Astrocyte of the spinal cord (primary cell): ENCODE results near the gene AMN1.
"Not testable (repeated sequence)": the region's sequence is repeated elsewhere in the genome, so short reads cannot be mapped to it uniquely, and the experiment has no call there.

ENCODE experiments used
- DNase-seq: peaks from one replicate; pipeline ENCODE4 v3.0.0; 2011; ENCODE audit warnings: low read depth, low spot score
- H3K4me3 ChIP-seq: 2 replicates; pipeline ENCODE4 v1.5.1; 2011; ENCODE audit warnings: low read depth, mild to moderate bottlenecking, low read length, moderate library complexity
- in situ Hi-C: cut with HindIII; loops from 2 replicates; pipeline ENCODE4 v1.10.0; 2017; ENCODE audit warnings: low sequenced_read_pairs
- TF ChIP-seq, protein P1 (sequence below): IDR thresholded peaks from 2 replicates; pipeline ENCODE4 v1.5.1; 2012; ENCODE audit warnings: low read depth, mild to moderate bottlenecking, low read length, inconsistent platforms

Gene AMN1

DNA sequence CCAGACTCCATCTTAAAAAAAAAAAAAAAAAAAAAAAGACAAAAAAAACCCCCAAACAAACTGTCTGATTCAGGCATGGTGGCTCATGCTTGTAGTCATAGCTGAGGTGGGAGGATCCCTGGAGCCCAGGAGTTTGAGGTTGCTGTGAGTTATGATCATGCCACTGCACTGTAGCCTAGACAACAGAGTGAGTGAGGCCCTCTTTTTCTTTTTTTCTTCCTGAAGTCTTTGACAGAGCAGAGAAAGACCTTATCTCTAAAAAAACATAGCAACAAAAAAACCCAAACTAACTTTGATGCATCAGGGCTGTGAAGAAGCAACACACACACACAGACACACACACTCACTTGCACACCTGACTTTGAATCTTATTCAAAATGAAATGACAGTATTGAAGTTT is 7.7 kb upstream of the AMN1 start:
- in situ Hi-C loops = no loop called here
- DNase-seq = peak; percentile 82
- TF ChIP-seq, protein P1, sequence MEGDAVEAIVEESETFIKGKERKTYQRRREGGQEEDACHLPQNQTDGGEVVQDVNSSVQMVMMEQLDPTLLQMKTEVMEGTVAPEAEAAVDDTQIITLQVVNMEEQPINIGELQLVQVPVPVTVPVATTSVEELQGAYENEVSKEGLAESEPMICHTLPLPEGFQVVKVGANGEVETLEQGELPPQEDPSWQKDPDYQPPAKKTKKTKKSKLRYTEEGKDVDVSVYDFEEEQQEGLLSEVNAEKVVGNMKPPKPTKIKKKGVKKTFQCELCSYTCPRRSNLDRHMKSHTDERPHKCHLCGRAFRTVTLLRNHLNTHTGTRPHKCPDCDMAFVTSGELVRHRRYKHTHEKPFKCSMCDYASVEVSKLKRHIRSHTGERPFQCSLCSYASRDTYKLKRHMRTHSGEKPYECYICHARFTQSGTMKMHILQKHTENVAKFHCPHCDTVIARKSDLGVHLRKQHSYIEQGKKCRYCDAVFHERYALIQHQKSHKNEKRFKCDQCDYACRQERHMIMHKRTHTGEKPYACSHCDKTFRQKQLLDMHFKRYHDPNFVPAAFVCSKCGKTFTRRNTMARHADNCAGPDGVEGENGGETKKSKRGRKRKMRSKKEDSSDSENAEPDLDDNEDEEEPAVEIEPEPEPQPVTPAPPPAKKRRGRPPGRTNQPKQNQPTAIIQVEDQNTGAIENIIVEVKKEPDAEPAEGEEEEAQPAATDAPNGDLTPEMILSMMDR = no peak
- H3K4me3 ChIP-seq = no peak overlapping the region

DNA sequence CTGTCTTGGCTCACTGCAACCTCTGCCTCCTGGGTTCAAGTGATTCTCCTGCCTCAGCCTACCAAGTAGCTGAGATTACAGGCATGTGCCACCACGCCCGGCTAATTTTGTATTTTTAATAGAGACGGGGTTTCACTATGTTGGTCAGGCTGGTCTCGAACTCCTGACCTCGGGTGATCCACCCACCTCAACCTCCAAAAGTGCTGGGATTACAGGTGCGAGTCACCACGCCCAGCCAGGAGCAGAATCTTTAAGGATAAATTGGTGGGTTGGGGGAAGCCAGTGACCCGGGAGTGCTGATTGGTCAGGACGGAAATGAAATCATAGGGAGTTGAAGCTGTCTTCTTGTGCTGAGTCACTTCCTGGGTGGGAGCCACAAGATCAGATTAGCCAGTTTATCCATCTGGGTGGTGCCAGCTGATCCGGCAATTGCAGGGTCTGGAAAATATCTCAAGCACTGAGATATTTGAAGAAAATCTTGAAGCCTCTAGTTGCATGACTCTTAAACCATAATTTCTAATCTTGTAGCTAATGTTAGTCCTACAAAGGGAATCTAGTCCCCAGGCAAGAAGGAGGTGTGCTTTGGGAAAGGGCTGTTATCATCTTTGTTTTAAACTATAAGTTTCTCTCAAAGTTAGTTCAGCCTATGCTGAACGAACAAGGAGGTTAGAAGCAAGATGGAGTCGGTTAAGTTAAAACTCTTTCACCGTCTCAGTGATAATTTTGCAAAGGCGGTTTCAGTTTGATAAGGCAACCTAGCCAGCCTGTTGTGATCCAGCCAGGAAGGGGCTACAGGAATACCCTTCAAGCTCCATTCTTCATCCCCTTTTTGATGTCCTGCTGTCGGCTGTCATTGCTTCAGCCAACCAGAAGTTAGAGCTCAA is 5.0 kb upstream of the AMN1 start:
- in situ Hi-C loops, H3K4me3 ChIP-seq: not testable (repeated sequence)
- peak; percentile 37 for DNase-seq

DNA sequence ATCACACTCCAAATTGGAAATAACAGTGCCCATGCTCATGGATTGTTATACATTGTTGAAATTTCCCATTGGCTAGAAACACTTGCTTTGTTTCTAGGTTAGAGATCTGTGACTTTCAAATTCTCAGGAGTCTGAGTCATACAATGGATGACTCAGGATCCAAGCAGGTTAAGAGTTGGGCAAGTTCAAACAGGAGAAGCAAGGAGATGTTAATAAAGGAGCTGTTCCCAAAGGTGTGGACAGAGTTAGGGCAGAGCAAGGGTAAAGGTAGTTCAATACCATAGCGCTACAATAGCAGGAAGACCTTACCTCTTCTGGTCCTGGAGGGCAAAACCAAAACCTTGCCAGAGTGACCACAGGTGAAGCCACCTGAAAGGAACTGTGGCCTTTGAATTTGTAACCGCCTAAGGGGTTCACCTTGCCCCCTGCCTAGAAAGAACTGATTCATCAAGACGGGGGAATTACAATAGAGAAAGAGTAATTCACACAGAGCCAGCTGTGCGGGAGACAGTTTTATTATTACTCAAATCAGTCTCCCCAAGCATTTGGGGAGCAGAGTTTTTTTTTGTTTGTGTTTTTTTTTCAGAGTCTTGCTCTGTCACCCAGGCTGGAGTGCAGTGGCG is 4.2 kb upstream of the AMN1 start:
- DNase-seq = peak; percentile 89
- H3K4me3 ChIP-seq = no peak overlapping the region
- TF ChIP-seq, protein P1 = no peak
- in situ Hi-C loops = no loop called here

DNA sequence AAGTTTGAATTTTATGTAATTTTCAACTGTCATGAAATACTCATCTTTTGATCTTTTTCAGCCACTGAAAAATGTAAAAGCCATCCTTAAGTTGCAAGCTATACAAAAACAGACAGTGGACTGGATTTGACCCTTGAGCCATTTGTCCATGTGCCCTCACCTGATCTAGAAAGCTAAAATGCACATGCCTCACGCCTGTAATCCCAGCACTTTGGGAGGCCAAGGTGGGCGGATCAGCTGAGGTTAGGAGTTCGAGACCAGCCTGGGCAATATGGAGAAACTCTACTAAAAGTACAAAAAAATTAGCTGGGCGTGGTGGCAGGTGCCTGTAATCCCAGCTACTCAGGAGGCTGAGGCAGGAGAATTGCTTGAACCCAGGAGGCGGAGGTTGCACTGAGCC is 2.4 kb upstream of the AMN1 start:
- H3K4me3 ChIP-seq, DNase-seq, in situ Hi-C loops: not testable (repeated sequence)

DNA sequence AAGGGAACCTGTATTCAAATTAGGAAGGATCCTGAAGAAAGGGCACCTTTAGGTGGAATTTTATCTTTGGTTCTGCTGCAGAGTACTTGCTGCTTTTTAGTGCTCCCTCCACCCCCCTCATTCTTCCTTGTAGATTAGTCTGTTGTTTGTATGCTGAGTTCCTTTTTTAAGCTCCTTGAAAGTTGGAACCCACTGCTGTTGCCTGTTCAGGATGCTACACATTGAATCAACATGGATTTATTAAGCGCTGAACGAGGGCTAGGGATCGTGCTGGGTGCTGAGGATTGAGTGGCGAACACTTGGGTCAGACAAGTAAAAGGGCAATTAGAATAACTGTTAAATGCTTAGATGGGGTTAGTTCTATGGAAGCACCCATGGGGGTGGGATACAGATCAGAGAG is 884 bp upstream of the AMN1 start:
- no peak for DNase-seq
- TF ChIP-seq, protein P1 = no peak
- in situ Hi-C loops = no loop called here
- peak overlapping the region; percentile 65 for H3K4me3 ChIP-seq

DNA sequence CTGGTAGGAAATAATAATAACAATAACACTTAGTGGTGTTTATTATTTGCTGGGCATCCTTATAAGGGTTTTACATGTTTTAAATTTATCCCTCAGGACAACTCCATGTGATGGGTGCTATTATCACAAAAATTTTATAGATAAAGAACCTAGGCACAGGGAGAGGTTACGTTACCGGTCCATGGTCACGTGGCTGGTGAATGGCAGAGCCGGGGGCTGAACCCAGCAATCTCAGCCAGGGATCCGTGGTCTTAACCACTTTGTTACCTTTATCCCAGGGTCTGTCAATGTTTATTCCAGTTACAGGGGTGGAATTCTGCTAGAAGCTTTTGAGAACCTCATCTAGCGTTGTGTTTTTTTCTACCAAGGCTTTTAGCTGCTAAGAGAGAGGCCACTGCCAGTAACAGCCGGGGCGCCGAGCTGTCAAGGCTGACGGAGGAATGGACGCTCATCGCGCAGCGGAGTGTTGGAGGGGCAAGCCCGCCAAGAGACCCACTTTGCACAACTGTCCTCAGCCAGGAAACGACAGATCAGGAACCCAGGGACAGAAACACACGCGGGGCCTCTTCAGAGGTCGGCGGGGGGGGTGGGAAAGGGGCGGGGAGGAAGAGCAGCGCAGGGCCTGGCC is 418 bp downstream of the AMN1 start:
- peak overlapping the region; percentile 65 for H3K4me3 ChIP-seq
- in situ Hi-C loops = no loop called here
- TF ChIP-seq, protein P1 = no peak
- no peak for DNase-seq

DNA sequence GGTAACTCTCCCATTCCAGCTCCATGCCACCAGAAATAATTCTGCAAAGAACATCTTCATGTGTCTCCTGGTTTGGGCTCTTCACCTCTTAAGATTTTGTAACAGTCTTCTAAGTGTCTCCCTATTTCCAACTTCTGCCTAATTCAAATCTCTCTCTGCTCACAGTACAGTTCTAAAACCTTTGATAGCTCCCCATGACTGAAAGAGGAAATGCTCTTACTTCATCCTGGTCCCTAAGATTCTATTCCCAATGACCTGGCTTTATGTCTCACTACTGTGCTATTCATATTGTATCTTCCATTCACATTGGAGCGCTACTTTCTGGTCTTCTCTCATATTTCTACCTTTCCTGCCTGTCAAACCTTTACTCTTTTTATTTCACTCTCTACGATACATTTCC is 1.6 kb downstream of the AMN1 start:
- H3K4me3 ChIP-seq = no peak overlapping the region
- TF ChIP-seq, protein P1 = no peak
- in situ Hi-C loops = no loop called here
- no peak for DNase-seq
